K562 (cell line): ENCODE results near the gene ROPN1L. TPM values are rescaled to one million over a fixed set of nuclear protein-coding genes. Genes with fewer than 3 reads are reported as not detected.

Experiments
- CHD7 ChIP-seq: fragments of 200-600 bp; sonication (generic); IDR thresholded peaks from one replicate; pipeline ENCODE4 v1.6.1; 2012; ENCODE audit warnings: mild to moderate bottlenecking, low read depth, low read length, inconsistent platforms
- HDAC6 ChIP-seq: IDR thresholded peaks from 2 replicates; pipeline ENCODE4 v1.6.1; 2012; ENCODE audit warnings: low read depth, mild to moderate bottlenecking, control low read depth, inconsistent platforms, low read length, moderate library complexity
- TFAP4 ChIP-seq: sonication (generic); formaldehyde crosslinking; IDR thresholded peaks from 2 replicates; pipeline ENCODE4 v1.8.0; 2022; ENCODE audit warnings: missing genetic modification reagents, mild to moderate bottlenecking, moderate library complexity, borderline replicate concordance
- polyA plus RNA-seq, 8 experiments: library from polyadenylated mRNA; depleted of rRNA in 4 of 8; stranded (reverse) in 5 of 8; unstranded in 3 of 8; fragments of >200 nt; fragmentation: Nextera tagmentation in 2 of 8; fragmentation: Illumina TruSeq in 1 of 8; extraction: Ambion mirVana in 2 of 8; extraction: Trizol in 1 of 8; gene quantifications; 2 replicates each; pipeline versions ENCODE4 v1.2.1 to v1.2.3, GENCODE V29; 2011 to 2014; ENCODE audit warnings: inconsistent platforms in 1 of 8, missing spikeins in 1 of 8
- total RNA-seq, 7 experiments: library from RNA; depleted of rRNA in 6 of 7; stranded (reverse); fragments of >200 nt in 6 of 7; fragmentation: Illumina TruSeq in 2 of 7; extraction: Trizol in 2 of 7; gene quantifications; 2 replicates each; pipeline versions ENCODE4 v1.2.1 to v1.2.3, GENCODE V29; 2011 to 2021; ENCODE audit warnings: low replicate concordance in 1 of 7

The ROPN1L gene
- total and polyA plus RNA-seq, 9 of the 15 experiments (the other 6 are each of a cell fraction or from before 2014, with no cell fraction given): 0.04 to 0.85 (median 0.24) TPM; not detected in 3

- no peak for TF ChIP-seq CHD7
- TF ChIP-seq TFAP4 (CRISPR knock-in tag): no peak
- no peak for TF ChIP-seq HDAC6
Measured at GRCh38 chr5:10440367-10440990, 1.2 kb upstream of the ROPN1L start (continued).
